Stimulated activated CD4-positive, alpha-beta T cell treated with anti-CD3 and anti-CD28 coated beads, Interleukin-4, amount 100 ng/mL, for 1 hour (primary cell): Measurements from ENCODE around the gene MAP7D3.
"Not testable (repeated sequence)": the region's sequence is repeated elsewhere in the genome, so short reads cannot be mapped to it uniquely, and the experiment has no call there.

ENCODE experiments used
- DNase-seq: peaks from one replicate; pipeline ENCODE4 v3.0.0-alpha.2; 2020

The MAP7D3 gene

GRCh38 chrX:136251041-136251991 lies at the start of gene MAP7D3:
MAP7D3 (minus strand) TSS chrX:136251400; CDS start chrX:136251358, 42 bp downstream.
- DNase-seq: peak; percentile 69

- DNase-seq: not testable (repeated sequence)
Measured at GRCh38 chrX:136300721-136301120, 49.5 kb upstream of the MAP7D3 start, which contains the start of gene ADGRG4. ADGRG4 (plus strand) TSS chrX:136300963; CDS start chrX:136308778, 7,815 bp downstream.

GRCh38 chrX:136295380-136295779 lies 44.2 kb upstream of the MAP7D3 start:
- DNase-seq: no peak

GRCh38 chrX:136292656-136293055 lies 41.5 kb upstream of the MAP7D3 start:
- DNase-seq: no peak

GRCh38 chrX:136291824-136292223 lies 40.6 kb upstream of the MAP7D3 start:
- DNase-seq: no peak

GRCh38 chrX:136286375-136286774 lies 35.2 kb upstream of the MAP7D3 start:
- DNase-seq: not testable (repeated sequence)

GRCh38 chrX:136275553-136275952 lies 24.4 kb upstream of the MAP7D3 start:
- no peak for DNase-seq

GRCh38 chrX:136273986-136274385 lies 22.8 kb upstream of the MAP7D3 start:
- DNase-seq: no peak

- DNase-seq: no peak
Measured at GRCh38 chrX:136272325-136272724, 21.1 kb upstream of the MAP7D3 start.

GRCh38 chrX:136271300-136271699 lies 20.1 kb upstream of the MAP7D3 start:
- no peak for DNase-seq

GRCh38 chrX:136269921-136270320 lies 18.7 kb upstream of the MAP7D3 start:
- DNase-seq: no peak

- peak; percentile 20 for DNase-seq
Measured at GRCh38 chrX:136268051-136269048, 17.1 kb upstream of the MAP7D3 start.

- DNase-seq: no peak
Measured at GRCh38 chrX:136266828-136267227, 15.6 kb upstream of the MAP7D3 start.

GRCh38 chrX:136262812-136263315 lies 11.7 kb upstream of the MAP7D3 start:
- no peak for DNase-seq

GRCh38 chrX:136262243-136262642 lies 11.0 kb upstream of the MAP7D3 start:
- no peak for DNase-seq

GRCh38 chrX:136261321-136261720 lies 10.1 kb upstream of the MAP7D3 start:
- no peak for DNase-seq

- DNase-seq: no peak
Measured at GRCh38 chrX:136260776-136261175, 9.6 kb upstream of the MAP7D3 start.

GRCh38 chrX:136259543-136259942 lies 8.3 kb upstream of the MAP7D3 start:
- no peak for DNase-seq

GRCh38 chrX:136258951-136259350 lies 7.8 kb upstream of the MAP7D3 start:
- no peak for DNase-seq

GRCh38 chrX:136256026-136256425 lies 4.8 kb upstream of the MAP7D3 start:
- DNase-seq: no peak

- DNase-seq: no peak
Measured at GRCh38 chrX:136255541-136255940, 4.3 kb upstream of the MAP7D3 start.

- DNase-seq: peak; percentile 45
Measured at GRCh38 chrX:136250191-136251040, 784 bp downstream of the MAP7D3 start.
